WTC11 (cell line): ENCODE measurements around the gene LCAT. TPM values are rescaled to one million over a fixed set of nuclear protein-coding genes. Genes with fewer than 3 reads are reported as not detected.
A peak's percentile ranks its signal among the peaks of the same experiment; 100 is the strongest.

Source experiments
- ATAC-seq: fragments of 200-7000 bp; cut with Tn5 transposase; 2 replicates; pipeline ENCODE4 v1.10.0; 2021; ENCODE audit warnings: mild to moderate bottlenecking, moderate library complexity
- CTCF ChIA-PET: fragments of 300-600 bp; sonication (Branson Sonifier 250); formaldehyde crosslinking; loops from one replicate; lab custom pipeline; 2021; ENCODE audit warnings: antibody characterized with exemption; lab: Charles Lee
- POLR2A ChIA-PET: fragments of 350-600 bp; sonication (Branson Sonifier 250); formaldehyde crosslinking; loops from one replicate; lab custom pipeline; 2021; ENCODE audit warnings: antibody characterized with exemption; lab: Charles Lee
- DNase-seq: peaks from one replicate; pipeline ENCODE4 v3.0.0; 2021; ENCODE audit warnings: low spot score
- H3K27ac Mint-ChIP-seq: 2 replicates; pipeline ENCODE4 v1.8.0; 2021; ENCODE audit warnings: mixed read lengths
- H3K27me3 Mint-ChIP-seq: 2 replicates; pipeline ENCODE4 v1.8.0; 2021; ENCODE audit warnings: low read depth, mild to moderate bottlenecking, moderate library complexity, mixed read lengths
- H3K36me3 Mint-ChIP-seq: 2 replicates; pipeline ENCODE4 v1.8.0; 2021; ENCODE audit warnings: mixed read lengths
- H3K4me1 Mint-ChIP-seq: 2 replicates; pipeline ENCODE4 v1.8.0; 2022; ENCODE audit warnings: mixed read lengths
- H3K4me3 Mint-ChIP-seq: 2 replicates; pipeline ENCODE4 v1.8.0; 2021; ENCODE audit warnings: mild to moderate bottlenecking, moderate library complexity, mixed read lengths
- H3K9me3 Mint-ChIP-seq: 2 replicates; pipeline ENCODE4 v1.8.0; 2021; ENCODE audit warnings: mixed read lengths
- AFF4 ChIP-seq: sonication (generic); formaldehyde crosslinking; IDR thresholded peaks from 2 replicates; pipeline ENCODE4 v1.8.1; 2023; ENCODE audit warnings: mild to moderate bottlenecking, missing genetic modification reagents, borderline replicate concordance
- ATF2 ChIP-seq: sonication (generic); formaldehyde crosslinking; IDR thresholded peaks from 2 replicates; pipeline ENCODE4 v1.8.1; 2022; ENCODE audit warnings: low read depth, missing genetic modification reagents, borderline replicate concordance
- CREM ChIP-seq: sonication (generic); formaldehyde crosslinking; IDR thresholded peaks from 2 replicates; pipeline ENCODE4 v1.8.1; 2022; ENCODE audit warnings: mild to moderate bottlenecking, missing genetic modification reagents, moderate library complexity
- CTCF ChIP-seq: fragments of 200-600 bp; IDR thresholded peaks from 2 replicates; pipeline ENCODE4 v1.8.0; 2022; ENCODE audit warnings: antibody characterized with exemption
- ELF4 ChIP-seq: sonication (generic); formaldehyde crosslinking; IDR thresholded peaks from 2 replicates; pipeline ENCODE4 v1.8.1; 2022; ENCODE audit warnings: low read depth, mild to moderate bottlenecking, moderate library complexity, missing genetic modification reagents
- ESRRA ChIP-seq: sonication (generic); formaldehyde crosslinking; IDR thresholded peaks from 2 replicates; pipeline ENCODE4 v1.8.1; 2022; ENCODE audit warnings: mild to moderate bottlenecking, missing genetic modification reagents, borderline replicate concordance
- FOXK1 ChIP-seq: sonication (generic); formaldehyde crosslinking; IDR thresholded peaks from 2 replicates; pipeline ENCODE4 v1.8.0; 2022; ENCODE audit warnings: mild to moderate bottlenecking, moderate library complexity, missing genetic modification reagents
- GABPB1 ChIP-seq: sonication (generic); formaldehyde crosslinking; IDR thresholded peaks from 2 replicates; pipeline ENCODE4 v1.8.1; 2023; ENCODE audit warnings: mild to moderate bottlenecking, missing genetic modification reagents
- KAT7 ChIP-seq: sonication (generic); formaldehyde crosslinking; IDR thresholded peaks from 2 replicates; pipeline ENCODE4 v1.8.1; 2023; ENCODE audit warnings: missing genetic modification reagents, mild to moderate bottlenecking, borderline replicate concordance
- PRRX2 ChIP-seq: fragments of 250-450 bp; sonication (Bioruptor Pico); IDR thresholded peaks from 2 replicates; pipeline ENCODE4 v1.8.0; 2021; ENCODE audit warnings: mild to moderate bottlenecking
- TEAD1 ChIP-seq: sonication (generic); formaldehyde crosslinking; IDR thresholded peaks from 2 replicates; pipeline ENCODE4 v1.8.0; 2022; ENCODE audit warnings: mild to moderate bottlenecking, missing genetic modification reagents
- ZNF121 ChIP-seq: sonication (generic); formaldehyde crosslinking; IDR thresholded peaks from 2 replicates; pipeline ENCODE4 v1.8.0; 2023; ENCODE audit warnings: missing genetic modification reagents
- ZNF416 ChIP-seq: fragments of 250-450 bp; sonication (Bioruptor Pico); IDR thresholded peaks from 2 replicates; pipeline ENCODE4 v1.9.0; 2021; ENCODE audit warnings: mild to moderate bottlenecking, inconsistent platforms
- ZNF423 ChIP-seq: fragments of 250-450 bp; sonication (Bioruptor Pico); IDR thresholded peaks from 2 replicates; pipeline ENCODE4 v2.1.2; 2022; ENCODE audit warnings: mild to moderate bottlenecking, moderate library complexity
- total RNA-seq: library from RNA; stranded (reverse); gene quantifications from 3 replicates; pipeline ENCODE4 v1.2.3, GENCODE V29; 2021

The LCAT gene
- total RNA-seq, 1 experiment from 2014 or later, result 38.3 TPM

GRCh38 chr16:67944690-67945391 is 921 bp upstream of the LCAT start (continued):
- TF ChIP-seq TEAD1 (CRISPR knock-in tag), result no peak
- TF ChIP-seq ZNF423 (CRISPR knock-in tag), result no peak
- TF ChIP-seq ZNF416 (CRISPR knock-in tag), result no peak
- TF ChIP-seq, all 79 proteins: peak for 0

- ChIA-PET POLR2A (no interaction called here), CTCF (interaction anchor here (0.6 to 5.4 kb wide), 16 partner anchors 9 to 294 kb away, joined by 3 to 61 read pairs (median 3); partner anchors contain the start of genes ACD, NFATC3, NRN1L and PARD6A)
- H3K4me1 Mint-ChIP-seq, result 0 out of 2 replicates have a peak, but pooled peaks cover 4% of the 10 kb centered on the region
- DNase-seq, result no peak
- no peak for ATAC-seq
- no peak overlapping the region for H3K4me3 Mint-ChIP-seq
- H3K27ac Mint-ChIP-seq, result no peak overlapping the region
- no peaks in the 10 kb centered on the region for H3K27me3 Mint-ChIP-seq
- H3K9me3 Mint-ChIP-seq, result no peaks in the 10 kb centered on the region
- peaks cover 19% of the 10 kb centered on the region for H3K36me3 Mint-ChIP-seq
- TF ChIP-seq KAT7 (CRISPR knock-in tag), result no peak
- TF ChIP-seq ATF2 (CRISPR knock-in tag), result no peak
- peak; percentile 43; the same call in 1 of the 2 replicates for TF ChIP-seq GABPB1 (CRISPR knock-in tag)
Measured at GRCh38 chr16:67943256-67943618, 683 bp downstream of the LCAT start.

GRCh38 chr16:67942510-67943255 is 1.2 kb downstream of the LCAT start:
- H3K27ac Mint-ChIP-seq, result no peak overlapping the region
- no peak overlapping the region for H3K4me3 Mint-ChIP-seq
- peak; percentile 89 for TF ChIP-seq ZNF121 (CRISPR knock-in tag)
- TF ChIP-seq ESRRA, result 0 out of 2 replicates have a peak, but pooled peaks have one; percentile 11
- 0 out of 2 replicates have a peak, but pooled peaks have one; percentile 2 for TF ChIP-seq AFF4 (CRISPR knock-in tag)
- no peak for TF ChIP-seq ELF4
- 0 out of 2 replicates have a peak, but pooled peaks have one; percentile 1 for TF ChIP-seq PRRX2 (CRISPR knock-in tag)
- TF ChIP-seq FOXK1 (CRISPR knock-in tag), result no peak
- peaks cover 14% of the 10 kb centered on the region for H3K36me3 Mint-ChIP-seq
- H3K4me1 Mint-ChIP-seq, result 0 out of 2 replicates have a peak, but pooled peaks cover 4% of the 10 kb centered on the region
- no peak for DNase-seq
- CTCF ChIA-PET, result interaction anchor here (0.6 to 5.4 kb wide), 36 partner anchors 8 to 422 kb away, joined by 3 to 61 read pairs (median 5); partner anchors contain the start of genes DDX28, DUS2, NFATC3 and NRN1L
- POLR2A ChIA-PET, result interaction anchor here (0.8 to 1.2 kb wide), 2 partner anchors 50 to 59 kb away, joined by 3 to 4 read pairs; partner anchors contain the start of gene PSKH1
- no peaks in the 10 kb centered on the region for H3K27me3 Mint-ChIP-seq
- ATAC-seq, result peak; percentile 44
- H3K9me3 Mint-ChIP-seq, result no peaks in the 10 kb centered on the region

- POLR2A ChIA-PET, result interaction anchor here (0.8 to 1.2 kb wide), 2 partner anchors 49 to 58 kb away, joined by 3 to 4 read pairs; partner anchors contain the start of gene PSKH1
- H3K27me3 Mint-ChIP-seq, result no peaks in the 10 kb centered on the region
- CTCF ChIA-PET, result interaction anchor here (0.6 to 5.4 kb wide), 34 partner anchors 7 to 421 kb away, joined by 3 to 61 read pairs (median 6); partner anchors contain the start of genes DDX28, DUS2, NFATC3 and NRN1L
- TF ChIP-seq CTCF (peak; percentile 63), ZNF423 (CRISPR knock-in tag) (0 out of 2 replicates have a peak, but pooled peaks have one; percentile 50), CREM (no peak), AFF4 (CRISPR knock-in tag) (0 out of 2 replicates have a peak, but pooled peaks have one; percentile 29)
- ATAC-seq, result peak; percentile 83
- H3K4me3 Mint-ChIP-seq, result no peak overlapping the region
- peaks cover 14% of the 10 kb centered on the region for H3K36me3 Mint-ChIP-seq
- DNase-seq, result peak; percentile 78
- H3K27ac Mint-ChIP-seq, result no peak overlapping the region
- peaks cover 7% of the 10 kb centered on the region for H3K4me1 Mint-ChIP-seq
- no peaks in the 10 kb centered on the region for H3K9me3 Mint-ChIP-seq
Measured at GRCh38 chr16:67942200-67942509, 1.8 kb downstream of the LCAT start.
